Activated naive CD8-positive, alpha-beta T cell (primary cell): ENCODE measurements around the gene ENOX2.

Experiments used
- H3K27ac Mint-ChIP-seq: one replicate; pipeline ENCODE4 v1.8.0; 2021; ENCODE audit warnings: mixed read lengths
- H3K27me3 Mint-ChIP-seq: one replicate; pipeline ENCODE4 v1.8.0; 2021; ENCODE audit warnings: mixed read lengths
- H3K36me3 Mint-ChIP-seq: one replicate; pipeline ENCODE4 v1.8.0; 2021; ENCODE audit warnings: mixed read lengths
- H3K4me1 Mint-ChIP-seq: one replicate; pipeline ENCODE4 v1.8.0; 2021; ENCODE audit warnings: low read depth, mixed read lengths
- H3K4me3 Mint-ChIP-seq: one replicate; pipeline ENCODE4 v1.8.0; 2021; ENCODE audit warnings: mild to moderate bottlenecking, mixed read lengths
- H3K9me3 Mint-ChIP-seq: one replicate; pipeline ENCODE4 v1.8.0; 2021; ENCODE audit warnings: low read depth, mixed read lengths

The ENOX2 gene

GRCh38 chrX:130772105-130772775 lies 130.8 kb downstream of the ENOX2 start:
- Mint-ChIP-seq H3K36me3 (peaks cover 10% of the 10 kb centered on the region), H3K4me3 (no peak overlapping the region), H3K9me3 (no peaks in the 10 kb centered on the region), H3K4me1 (no peaks in the 10 kb centered on the region), H3K27me3 (no peaks in the 10 kb centered on the region), H3K27ac (no peak overlapping the region)

- H3K27ac Mint-ChIP-seq: peak overlapping the region; percentile 16
- no peaks in the 10 kb centered on the region for H3K9me3 Mint-ChIP-seq
- H3K4me3 Mint-ChIP-seq: no peak overlapping the region
- H3K36me3 Mint-ChIP-seq: peaks cover 10% of the 10 kb centered on the region
- H3K27me3 Mint-ChIP-seq: no peaks in the 10 kb centered on the region
- H3K4me1 Mint-ChIP-seq: no peaks in the 10 kb centered on the region
Observed at GRCh38 chrX:130771648-130772047, 131.4 kb downstream of the ENOX2 start.

GRCh38 chrX:130771230-130771629 lies 131.8 kb downstream of the ENOX2 start:
- H3K4me1 Mint-ChIP-seq: no peaks in the 10 kb centered on the region
- H3K27me3 Mint-ChIP-seq: no peaks in the 10 kb centered on the region

GRCh38 chrX:130770615-130771014 lies 132.4 kb downstream of the ENOX2 start:
- Mint-ChIP-seq H3K4me1 (no peaks in the 10 kb centered on the region), H3K4me3 (no peak overlapping the region), H3K27ac (no peak overlapping the region), H3K9me3 (no peaks in the 10 kb centered on the region), H3K27me3 (no peaks in the 10 kb centered on the region), H3K36me3 (peaks cover 10% of the 10 kb centered on the region)

More at GRCh38 chrX:130771230-130771629, 131.8 kb downstream of the ENOX2 start:
- Mint-ChIP-seq H3K27ac (peak overlapping the region; percentile 16), H3K9me3 (no peaks in the 10 kb centered on the region), H3K36me3 (peaks cover 10% of the 10 kb centered on the region), H3K4me3 (no peak overlapping the region)

- no peak overlapping the region for H3K4me3 Mint-ChIP-seq
- H3K9me3 Mint-ChIP-seq: no peaks in the 10 kb centered on the region
- no peak overlapping the region for H3K27ac Mint-ChIP-seq
- H3K27me3 Mint-ChIP-seq: no peaks in the 10 kb centered on the region
- peaks cover 10% of the 10 kb centered on the region for H3K36me3 Mint-ChIP-seq
- H3K4me1 Mint-ChIP-seq: no peaks in the 10 kb centered on the region
Observed at GRCh38 chrX:130769835-130770234, 133.2 kb downstream of the ENOX2 start.

GRCh38 chrX:130758072-130758471 lies 144.9 kb downstream of the ENOX2 start:
- Mint-ChIP-seq H3K36me3 (peaks cover 9% of the 10 kb centered on the region), H3K27ac (no peak overlapping the region), H3K27me3 (no peaks in the 10 kb centered on the region), H3K9me3 (no peaks in the 10 kb centered on the region), H3K4me1 (no peaks in the 10 kb centered on the region), H3K4me3 (no peak overlapping the region)

- H3K4me3 Mint-ChIP-seq: no peak overlapping the region
- H3K4me1 Mint-ChIP-seq: no peaks in the 10 kb centered on the region
- peaks cover 6% of the 10 kb centered on the region for H3K36me3 Mint-ChIP-seq
- H3K27me3 Mint-ChIP-seq: no peaks in the 10 kb centered on the region
- H3K27ac Mint-ChIP-seq: no peak overlapping the region
- H3K9me3 Mint-ChIP-seq: no peaks in the 10 kb centered on the region
Observed at GRCh38 chrX:130756233-130756632, 146.8 kb downstream of the ENOX2 start.

GRCh38 chrX:130754353-130754752 lies 148.7 kb downstream of the ENOX2 start:
- H3K4me3 Mint-ChIP-seq: no peak overlapping the region

GRCh38 chrX:130746709-130747342 lies 156.2 kb downstream of the ENOX2 start:
- no peaks in the 10 kb centered on the region for H3K36me3 Mint-ChIP-seq
- no peaks in the 10 kb centered on the region for H3K9me3 Mint-ChIP-seq
- H3K27ac Mint-ChIP-seq: no peak overlapping the region
- H3K4me3 Mint-ChIP-seq: no peak overlapping the region
- no peaks in the 10 kb centered on the region for H3K27me3 Mint-ChIP-seq
- H3K4me1 Mint-ChIP-seq: no peaks in the 10 kb centered on the region

More at GRCh38 chrX:130754353-130754752, 148.7 kb downstream of the ENOX2 start:
- no peak overlapping the region for H3K27ac Mint-ChIP-seq
- peaks cover 4% of the 10 kb centered on the region for H3K36me3 Mint-ChIP-seq
- no peaks in the 10 kb centered on the region for H3K9me3 Mint-ChIP-seq
- H3K4me1 Mint-ChIP-seq: no peaks in the 10 kb centered on the region
- no peaks in the 10 kb centered on the region for H3K27me3 Mint-ChIP-seq

- Mint-ChIP-seq H3K4me1 (no peaks in the 10 kb centered on the region), H3K36me3 (no peaks in the 10 kb centered on the region), H3K9me3 (no peaks in the 10 kb centered on the region), H3K27ac (no peak overlapping the region), H3K4me3 (no peak overlapping the region), H3K27me3 (no peaks in the 10 kb centered on the region)
Observed at GRCh38 chrX:130746077-130746476, 156.9 kb downstream of the ENOX2 start.

GRCh38 chrX:130741584-130741983 lies 161.4 kb downstream of the ENOX2 start:
- H3K27ac Mint-ChIP-seq: no peak overlapping the region
- H3K36me3 Mint-ChIP-seq: peaks cover 3% of the 10 kb centered on the region
- no peaks in the 10 kb centered on the region for H3K27me3 Mint-ChIP-seq
- no peaks in the 10 kb centered on the region for H3K4me1 Mint-ChIP-seq
- H3K9me3 Mint-ChIP-seq: no peaks in the 10 kb centered on the region
- H3K4me3 Mint-ChIP-seq: no peak overlapping the region

- Mint-ChIP-seq H3K9me3 (no peaks in the 10 kb centered on the region), H3K4me3 (no peak overlapping the region), H3K4me1 (no peaks in the 10 kb centered on the region), H3K27me3 (no peaks in the 10 kb centered on the region), H3K27ac (no peak overlapping the region), H3K36me3 (peaks cover 3% of the 10 kb centered on the region)
Observed at GRCh38 chrX:130741151-130741550, 161.9 kb downstream of the ENOX2 start.

GRCh38 chrX:130738638-130739195 lies 164.3 kb downstream of the ENOX2 start:
- no peak overlapping the region for H3K4me3 Mint-ChIP-seq
- H3K27me3 Mint-ChIP-seq: no peaks in the 10 kb centered on the region
- H3K9me3 Mint-ChIP-seq: no peaks in the 10 kb centered on the region
- H3K4me1 Mint-ChIP-seq: no peaks in the 10 kb centered on the region
- peaks cover 6% of the 10 kb centered on the region for H3K36me3 Mint-ChIP-seq
- no peak overlapping the region for H3K27ac Mint-ChIP-seq

- H3K27ac Mint-ChIP-seq: no peak overlapping the region
- no peaks in the 10 kb centered on the region for H3K4me1 Mint-ChIP-seq
- H3K9me3 Mint-ChIP-seq: no peaks in the 10 kb centered on the region
- H3K36me3 Mint-ChIP-seq: peaks cover 21% of the 10 kb centered on the region
- H3K4me3 Mint-ChIP-seq: no peak overlapping the region
- H3K27me3 Mint-ChIP-seq: no peaks in the 10 kb centered on the region
Observed at GRCh38 chrX:130734713-130735112, 168.3 kb downstream of the ENOX2 start.

- H3K4me1 Mint-ChIP-seq: no peaks in the 10 kb centered on the region
- no peak overlapping the region for H3K27ac Mint-ChIP-seq
- no peaks in the 10 kb centered on the region for H3K27me3 Mint-ChIP-seq
- peaks cover 42% of the 10 kb centered on the region for H3K36me3 Mint-ChIP-seq
- H3K9me3 Mint-ChIP-seq: peaks cover 9% of the 10 kb centered on the region
- no peak overlapping the region for H3K4me3 Mint-ChIP-seq
Observed at GRCh38 chrX:130728208-130728607, 174.8 kb downstream of the ENOX2 start.
